H4 (cell line): Measurements from ENCODE around the gene IZUMO1. TPM values are rescaled to one million over a fixed set of nuclear protein-coding genes. Genes with fewer than 3 reads are reported as not detected.

Experiments
- DNase-seq: peaks from one replicate; pipeline ENCODE4 v3.0.0-alpha.2; 2015; ENCODE audit warnings: low spot score
- total RNA-seq: library from RNA; depleted of rRNA; stranded (reverse); fragments of >200 nt; shearing (Covaris generic); gene quantifications from 2 replicates; pipeline ENCODE4 v1.2.3, GENCODE V29; 2014

Gene IZUMO1
- total RNA-seq, 1 experiment from 2014 or later, result not detected

GRCh38 chr19:48757089-48757675 lies 10.5 kb upstream of the IZUMO1 start:
- no peak for DNase-seq

DNA sequence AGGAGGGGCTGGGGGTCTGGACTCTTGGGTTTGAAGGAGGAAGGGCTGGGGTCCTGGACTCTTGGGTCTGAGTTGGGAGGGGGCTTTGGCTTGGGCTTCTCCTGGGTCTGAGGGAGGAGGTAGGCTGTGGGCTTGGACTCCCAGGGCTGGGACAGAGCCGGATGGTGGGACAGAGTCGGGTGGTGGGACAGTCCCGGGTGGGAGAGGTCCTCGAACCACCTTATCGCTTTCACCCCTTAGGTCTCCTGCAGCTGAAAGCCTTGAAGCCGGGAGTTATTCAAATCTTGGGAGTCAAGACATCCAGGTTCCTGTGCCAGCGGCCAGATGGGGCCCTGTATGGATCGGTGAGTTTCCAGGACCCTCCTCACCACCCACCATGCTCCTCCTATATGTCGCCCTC lies 10.0 kb upstream of the IZUMO1 start:
- no peak for DNase-seq

DNA sequence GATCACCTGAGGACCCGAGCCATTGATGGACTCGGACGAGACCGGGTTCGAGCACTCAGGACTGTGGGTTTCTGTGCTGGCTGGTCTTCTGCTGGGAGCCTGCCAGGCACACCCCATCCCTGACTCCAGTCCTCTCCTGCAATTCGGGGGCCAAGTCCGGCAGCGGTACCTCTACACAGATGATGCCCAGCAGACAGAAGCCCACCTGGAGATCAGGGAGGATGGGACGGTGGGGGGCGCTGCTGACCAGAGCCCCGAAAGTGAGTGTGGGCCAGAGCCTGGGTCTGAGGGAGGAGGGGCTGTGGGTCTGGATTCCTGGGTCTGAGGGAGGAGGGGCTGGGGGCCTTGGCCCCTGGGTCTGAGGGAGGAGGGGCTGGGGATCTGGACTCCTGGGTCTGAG lies 9.5 kb upstream of the IZUMO1 start:
- DNase-seq, result no peak

DNA sequence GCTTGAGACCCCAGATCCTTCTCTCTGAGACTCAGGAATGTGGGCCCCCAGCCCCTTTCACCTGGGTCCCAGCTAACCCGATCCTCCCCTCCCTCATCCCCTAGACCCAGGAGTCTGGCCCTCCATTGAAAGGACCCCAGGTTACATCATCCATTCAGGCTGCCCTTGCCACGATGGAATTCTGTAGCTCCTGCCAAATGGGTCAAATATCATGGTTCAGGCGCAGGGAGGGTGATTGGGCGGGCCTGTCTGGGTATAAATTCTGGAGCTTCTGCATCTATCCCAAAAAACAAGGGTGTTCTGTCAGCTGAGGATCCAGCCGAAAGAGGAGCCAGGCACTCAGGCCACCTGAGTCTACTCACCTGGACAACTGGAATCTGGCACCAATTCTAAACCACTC lies 9.1 kb upstream of the IZUMO1 start:
- no peak for DNase-seq

GRCh38 chr19:48755084-48755641 lies 8.5 kb upstream of the IZUMO1 start, which contains the start of gene FGF21:
TSS of gene FGF21 (plus strand) at chr19:48755524. CDS start at chr19:48756237, 713 bp downstream.
- no peak for DNase-seq

DNA sequence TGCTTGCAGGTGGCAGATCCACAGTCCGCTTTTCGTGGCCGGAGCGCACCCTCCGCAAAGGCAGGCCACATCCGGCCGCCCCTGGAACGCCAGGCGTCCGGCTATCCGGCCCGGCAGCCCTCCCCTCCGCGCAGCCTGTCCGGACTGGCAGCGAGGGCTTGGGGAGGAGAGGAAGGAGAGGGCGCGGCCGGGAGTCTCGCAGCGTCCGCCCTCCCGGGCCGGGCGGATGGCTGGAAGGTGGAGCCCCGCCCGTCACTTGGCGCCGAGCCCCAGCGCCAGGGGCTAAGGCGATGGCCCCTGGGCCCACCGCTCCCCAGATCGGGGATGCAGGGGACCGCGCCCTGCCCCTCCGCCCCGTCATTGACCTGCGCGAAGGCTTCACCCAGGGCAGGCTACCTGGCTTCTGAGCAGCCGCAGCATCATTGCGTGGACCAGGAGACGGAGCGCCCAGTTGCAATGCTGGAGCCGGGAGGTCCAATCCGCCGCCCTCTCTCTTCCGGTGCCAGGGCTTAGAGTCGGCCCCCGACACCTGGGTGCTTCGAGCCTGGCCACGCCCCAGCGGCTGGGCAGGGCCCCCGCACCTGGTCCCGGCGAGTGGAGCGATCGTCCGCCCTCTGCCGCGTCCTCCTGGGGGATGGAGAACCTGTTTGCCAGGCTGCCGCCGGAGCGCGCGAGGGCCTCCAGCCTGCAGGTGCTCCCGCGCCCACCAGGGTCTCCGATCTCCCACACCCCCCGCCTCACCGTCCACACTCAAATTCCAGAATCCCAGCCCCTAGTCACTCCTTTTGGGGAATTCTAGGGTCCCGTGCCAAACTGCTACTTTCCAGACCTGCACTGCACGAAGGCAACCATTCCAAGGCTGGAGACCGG lies 6.0 kb upstream of the IZUMO1 start, which contains the start of gene FUT1:
FUT1 (minus strand) TSS at position 146 of the 870 bp plus-strand sequence. CDS start 1,360 bp downstream, outside the sequence.
- DNase-seq, result no peak

DNA sequence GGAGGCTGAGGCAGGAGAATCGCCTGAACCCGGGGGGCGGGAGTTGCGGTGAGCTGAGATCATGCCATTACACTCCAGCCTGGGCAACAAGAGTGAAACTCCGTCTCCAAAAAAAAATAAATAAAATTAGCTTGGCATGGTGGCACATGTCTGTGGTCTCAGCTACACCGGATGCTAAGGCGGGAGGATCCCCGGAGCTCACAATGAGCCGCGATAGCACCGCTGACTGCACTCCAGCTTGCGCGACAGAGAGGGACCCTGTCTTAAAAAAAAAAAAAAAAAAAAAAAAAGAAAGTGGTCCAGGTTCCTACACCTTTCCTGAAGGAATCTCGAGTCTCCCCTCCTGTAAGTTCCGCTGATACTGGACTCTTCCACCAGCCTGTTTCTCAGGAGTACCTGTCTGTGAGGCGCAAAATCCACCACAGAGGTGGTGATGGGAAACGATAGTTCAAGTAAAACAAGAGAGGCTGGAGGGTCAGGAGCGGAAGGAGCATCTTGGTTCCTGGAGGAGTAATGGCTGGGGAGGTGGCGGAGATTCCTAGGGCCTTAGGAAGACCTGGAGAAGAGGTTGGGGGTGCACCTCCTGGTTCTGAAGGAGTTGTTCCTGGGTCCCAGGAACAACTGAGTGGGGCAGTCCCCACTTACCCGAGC lies 5.3 kb upstream of the IZUMO1 start:
- DNase-seq, result no peak

DNA sequence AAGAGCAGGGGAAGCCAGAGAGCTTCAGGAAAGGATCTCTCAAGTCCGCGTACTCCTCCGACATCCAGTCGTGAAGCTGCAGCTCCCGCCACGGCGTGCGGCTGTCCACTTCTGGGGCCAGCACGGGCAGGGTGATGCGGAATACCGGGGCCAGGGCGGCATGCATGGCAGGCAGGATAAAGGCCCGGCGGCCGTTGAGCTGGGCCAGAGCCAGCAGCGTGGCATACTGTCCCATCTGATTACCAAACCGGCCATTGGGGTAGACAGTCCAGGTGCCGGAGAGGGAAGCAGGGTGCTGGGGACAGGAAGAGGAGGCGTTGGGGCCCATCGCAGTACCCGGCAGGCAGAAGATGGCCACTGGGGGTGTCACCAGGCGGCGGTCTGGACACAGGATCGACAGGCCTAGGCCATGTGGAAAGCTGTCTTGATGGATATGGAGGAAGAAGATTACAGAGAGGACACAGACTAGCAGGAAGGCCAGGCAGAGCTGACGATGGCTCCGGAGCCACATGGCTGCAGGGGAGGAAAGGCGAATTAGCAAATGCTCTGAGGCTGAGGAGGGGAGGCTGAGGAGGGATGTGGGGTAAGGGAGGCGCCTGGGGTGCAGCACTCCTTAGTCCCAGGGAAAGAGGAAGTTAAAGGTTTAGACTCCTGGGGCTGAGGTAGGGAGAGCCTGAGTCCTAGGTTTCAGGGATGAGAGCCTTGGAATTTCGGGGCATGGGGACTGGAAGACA lies 4.2 kb upstream of the IZUMO1 start:
- no peak for DNase-seq

DNA sequence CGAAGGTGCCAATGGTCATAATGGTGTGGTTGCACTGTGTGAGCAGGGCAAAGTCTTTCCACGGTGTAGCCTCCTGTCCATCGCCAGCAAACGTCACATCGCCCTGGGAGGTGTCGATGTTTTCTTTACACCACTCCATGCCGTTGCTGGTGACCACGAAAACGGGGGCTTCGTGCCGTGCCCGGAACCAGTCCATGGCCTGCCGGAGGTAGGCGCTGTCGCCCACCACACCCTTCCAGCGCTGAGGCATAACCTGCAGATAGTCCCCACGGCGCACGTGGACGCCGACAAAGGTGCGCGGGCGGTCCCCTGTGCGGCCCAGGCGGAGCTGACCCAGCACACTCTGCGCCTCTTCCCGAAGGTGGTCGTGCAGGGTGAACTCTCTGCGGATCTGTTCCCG lies 3.6 kb upstream of the IZUMO1 start:
- DNase-seq, result no peak

GRCh38 chr19:48749571-48750198 lies 3.0 kb upstream of the IZUMO1 start:
- DNase-seq, result no peak

GRCh38 chr19:48746110-48746509 lies 599 bp downstream of the IZUMO1 start:
- DNase-seq, result no peak

GRCh38 chr19:48745208-48745995 lies 1.3 kb downstream of the IZUMO1 start:
- DNase-seq, result peak; percentile 58

DNA sequence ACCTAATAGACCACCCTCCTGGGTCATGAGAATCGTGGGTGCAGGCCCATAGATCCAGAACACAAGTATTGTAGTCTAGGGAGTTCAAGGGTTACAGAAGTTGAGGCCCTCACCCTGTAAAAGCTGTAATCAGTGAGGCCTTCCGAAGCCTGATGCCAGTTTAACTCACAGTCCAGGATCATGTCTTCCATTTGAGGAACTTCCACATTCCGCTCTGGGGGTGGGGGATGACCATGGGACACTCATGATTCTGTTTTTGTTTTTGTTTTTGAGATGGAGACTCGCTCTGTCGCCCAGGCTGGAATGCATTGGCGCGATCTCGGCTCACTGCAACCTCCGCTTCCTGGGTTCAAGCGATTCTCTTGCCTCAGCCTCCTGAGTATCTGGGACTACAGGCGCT lies 4.6 kb downstream of the IZUMO1 start:
- DNase-seq, result no peak

DNA sequence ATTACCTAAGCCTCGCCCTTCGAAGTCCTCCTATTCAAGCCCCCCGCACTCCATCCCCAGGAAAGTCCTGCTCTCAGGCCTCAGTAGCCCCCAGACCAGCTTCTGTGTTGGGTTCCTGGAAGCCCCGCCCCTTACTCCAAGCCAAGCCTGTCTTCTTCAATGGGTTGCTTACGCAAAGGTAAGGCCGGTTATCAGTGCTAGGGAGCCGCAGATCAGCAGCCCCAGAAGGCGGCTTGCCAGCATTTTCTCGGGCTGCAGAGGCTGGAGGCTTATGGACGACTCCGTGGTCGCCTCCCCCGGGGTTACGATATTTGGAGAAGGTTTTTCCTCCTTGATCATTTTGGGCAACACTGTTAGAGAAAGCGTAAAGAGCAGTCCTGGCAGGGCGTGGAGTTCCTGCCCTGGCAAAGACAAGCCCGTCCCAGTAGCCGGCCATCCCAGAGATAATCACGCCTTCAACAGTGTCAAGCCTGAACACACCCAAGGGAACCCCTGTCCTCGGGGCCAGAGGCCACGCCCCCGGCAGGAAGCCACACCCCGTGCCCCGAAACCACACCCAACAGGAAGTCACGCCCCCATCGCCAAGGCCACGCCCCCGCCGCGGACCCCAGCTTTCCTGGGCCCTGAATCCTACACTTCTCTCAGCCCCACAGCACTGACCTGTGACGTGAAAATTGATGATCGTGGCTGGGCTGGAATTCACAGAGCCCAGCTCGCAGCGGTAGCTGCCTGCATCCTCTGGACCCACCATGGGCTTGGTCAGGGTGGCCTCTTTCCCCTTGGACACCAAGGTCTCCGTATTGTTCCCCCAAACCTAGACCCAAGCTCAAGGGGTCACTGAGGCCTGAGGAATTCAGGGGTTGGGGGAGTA lies 5.3 kb downstream of the IZUMO1 start:
- DNase-seq, result no peak

DNA sequence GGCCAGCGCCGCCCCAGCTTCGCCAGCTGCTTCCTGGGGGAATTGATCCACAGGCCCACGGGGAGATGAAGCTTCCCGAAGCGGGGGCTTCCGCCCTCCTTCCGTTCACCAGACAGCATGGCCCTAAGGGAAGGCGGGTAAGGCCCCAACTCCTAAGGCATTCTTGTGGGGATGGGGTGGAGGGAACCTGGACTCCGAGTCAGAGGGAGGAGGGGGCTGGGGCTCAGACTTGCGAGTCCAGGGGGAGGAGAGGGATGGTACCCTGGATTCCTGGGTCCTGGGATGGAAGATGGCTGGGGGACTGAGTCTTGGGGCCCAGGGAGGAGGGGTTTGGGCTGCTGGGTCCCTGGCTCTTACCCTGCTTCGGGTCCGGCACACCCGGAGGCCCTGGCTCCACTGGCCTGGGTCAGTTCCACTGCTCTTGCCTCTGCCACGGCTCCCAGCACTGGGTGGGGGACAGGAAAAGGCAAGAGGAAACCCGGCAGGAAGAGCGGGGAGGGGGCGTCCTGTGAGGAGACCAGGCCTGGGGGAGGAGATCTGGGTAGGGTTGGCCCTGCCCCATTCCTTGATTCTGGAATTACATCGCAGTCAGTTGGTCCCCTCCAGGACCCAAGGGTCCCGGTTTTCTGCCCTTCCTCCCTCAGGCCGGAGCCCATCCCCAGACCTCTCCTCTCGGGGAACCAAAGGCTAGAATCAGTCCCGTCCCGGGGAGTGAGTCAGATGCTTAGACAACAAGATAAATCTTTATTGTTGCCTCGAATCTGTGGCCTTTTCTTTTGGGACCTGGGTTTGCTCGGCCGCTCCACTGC lies 6.3 kb downstream of the IZUMO1 start, which contains the start of gene RASIP1:
RASIP1 (minus strand) TSS at position 447 of the 809 bp plus-strand sequence; CDS start at position 119, 328 bp downstream.
- DNase-seq, result no peak

DNA sequence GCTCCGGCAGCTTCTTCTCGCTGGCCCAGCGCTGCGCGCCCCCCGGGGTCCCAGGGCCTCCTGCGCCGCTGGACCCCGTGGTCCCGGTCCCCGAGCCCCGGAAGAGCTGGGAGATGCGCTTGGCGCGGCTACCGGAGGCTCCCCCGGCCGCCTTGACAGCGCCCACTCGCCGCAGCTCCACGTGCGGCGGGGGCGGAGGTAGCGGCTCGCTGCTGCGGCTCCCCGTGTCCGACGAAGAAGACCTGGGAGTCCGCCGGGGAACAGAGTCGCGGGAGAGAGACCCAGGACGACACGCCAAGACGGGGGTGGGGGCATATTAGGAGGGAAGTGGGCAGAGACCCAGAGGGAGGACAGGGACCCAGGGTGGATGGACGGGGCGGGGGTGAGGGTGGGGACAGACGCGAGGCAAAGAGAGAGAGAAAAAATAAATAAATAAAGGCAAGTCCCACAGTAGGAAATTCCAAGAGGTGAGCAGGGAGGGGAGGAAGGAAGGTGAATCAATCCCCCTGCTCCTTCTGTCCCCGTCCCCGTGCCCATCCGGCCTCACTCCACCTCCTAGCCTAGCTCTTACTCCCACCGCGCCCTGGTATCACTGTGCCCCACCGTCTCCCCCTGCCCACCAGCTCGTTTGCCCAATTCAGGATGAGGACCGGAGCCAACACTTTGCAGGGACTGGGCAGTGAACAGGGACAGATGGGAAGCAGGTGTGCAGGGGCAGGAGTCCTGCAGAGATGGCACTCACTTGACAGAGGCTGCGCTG lies 7.1 kb downstream of the IZUMO1 start:
- no peak for DNase-seq
